Fibroblast of lung (primary cell): ENCODE data around the gene RGS3. TPM values are rescaled to one million over a fixed set of nuclear protein-coding genes. Genes with fewer than 3 reads are reported as not detected.

Experiments used
- DNase-seq, 2 donors: peaks; one replicate each; pipeline versions ENCODE4 v3.0.0 to v3.0.0-alpha.2; 2010; ENCODE audit warnings: low read depth in 2 of 2
- H2AFZ ChIP-seq: 2 replicates; pipeline ENCODE4 v1.5.1; 2012; ENCODE audit warnings: low read length, control low read depth, inconsistent platforms
- H3K27ac ChIP-seq: 2 replicates; pipeline ENCODE4 v1.5.1; 2011; ENCODE audit warnings: low read length, control low read depth; ENCODE audit not compliant: insufficient read depth
- H3K27me3 ChIP-seq: 2 replicates; pipeline ENCODE4 v1.5.1; 2011; ENCODE audit warnings: mild to moderate bottlenecking, low read length; ENCODE audit not compliant: control insufficient read depth, insufficient read depth
- H3K36me3 ChIP-seq: 2 replicates; pipeline ENCODE4 v1.5.1; 2011; ENCODE audit warnings: low read length; ENCODE audit not compliant: control insufficient read depth, insufficient read depth
- H3K4me1 ChIP-seq: 2 replicates; pipeline ENCODE4 v1.5.1; 2011; ENCODE audit warnings: low read length; ENCODE audit not compliant: control insufficient read depth, insufficient read depth; ENCODE audit errors: extremely low read depth
- H3K4me2 ChIP-seq: 2 replicates; pipeline ENCODE4 v1.5.1; 2011; ENCODE audit warnings: low read length, control low read depth; ENCODE audit not compliant: insufficient read depth; ENCODE audit errors: extremely low read depth
- H3K4me3 ChIP-seq, 4 experiments: fragments of 200-600 bp in 1 of 4; sonication (generic) in 1 of 4; replicated peaks in 1 of 4; 2 replicates each; pipeline ENCODE4 v1.5.1; 2011 to 2016; ENCODE audit warnings: low read length in 4 of 4, low read depth in 3 of 4, mild to moderate bottlenecking in 3 of 4, control low read depth in 2 of 4, inconsistent platforms in 1 of 4, mixed read lengths in 1 of 4; ENCODE audit not compliant: insufficient read depth in 1 of 4; ENCODE audit errors: control extremely low read depth in 1 of 4
- H3K79me2 ChIP-seq: 2 replicates; pipeline ENCODE4 v1.5.1; 2012; ENCODE audit warnings: mild to moderate bottlenecking, low read length, inconsistent platforms; ENCODE audit not compliant: control insufficient read depth, insufficient read depth
- H3K9ac ChIP-seq: 2 replicates; pipeline ENCODE4 v1.5.1; 2011; ENCODE audit warnings: mild to moderate bottlenecking, low read length, control low read depth; ENCODE audit not compliant: insufficient read depth
- H3K9me3 ChIP-seq: 2 replicates; pipeline ENCODE4 v1.5.1; 2012; ENCODE audit warnings: low read depth, low read length; ENCODE audit not compliant: control insufficient read depth, insufficient read depth
- H4K20me1 ChIP-seq: 2 replicates; pipeline ENCODE4 v1.5.1; 2011; ENCODE audit warnings: low read length; ENCODE audit not compliant: control insufficient read depth, insufficient read depth; ENCODE audit errors: extremely low read depth
- CTCF ChIP-seq, 2 donors: IDR thresholded peaks in 1 of 2; conservative IDR thresholded peaks in 1 of 2; 1 replicate in 1 of 2; 2 replicates in 1 of 2; pipeline ENCODE4 v1.5.1; 2011 to 2012; ENCODE audit warnings: low read length in 2 of 2, control low read depth in 1 of 2, inconsistent platforms in 1 of 2, low read depth in 1 of 2, mild to moderate bottlenecking in 1 of 2
- EZH2 ChIP-seq: IDR thresholded peaks from 2 replicates; pipeline ENCODE4 v1.5.1; 2012; ENCODE audit warnings: low read length, control low read depth, mild to moderate bottlenecking; ENCODE audit errors: missing control alignments
- polyA plus RNA-seq, 2 donors: library from polyadenylated mRNA; depleted of rRNA in 1 of 2; stranded (reverse) in 1 of 2; unstranded in 1 of 2; fragments of >200 nt; gene quantifications; 2 replicates each; pipeline ENCODE4 v1.2.1, GENCODE V29; 2011 to 2012; ENCODE audit warnings: missing spikeins in 1 of 2
- total RNA-seq: library from RNA; depleted of rRNA; stranded (reverse); fragments of >200 nt; gene quantifications from 2 replicates; pipeline ENCODE4 v1.2.1, GENCODE V29; 2014

The RGS3 gene
- total and polyA plus RNA-seq, 2 donors (not counting 1 experiment from before 2014, with no cell fraction given), result 48.1 to 74.3 TPM

GRCh38 chr9:113474360-113475028 lies 11.0 kb downstream of the RGS3 start:
- no peaks in the 10 kb centered on the region for H3K27me3 ChIP-seq
- no peak overlapping the region for H3K4me3 ChIP-seq
- H3K4me2 ChIP-seq, result no peak overlapping the region
- H3K27ac ChIP-seq, result no peak overlapping the region
- H3K79me2 ChIP-seq, result no peaks in the 10 kb centered on the region
- no peaks in the 10 kb centered on the region for H3K36me3 ChIP-seq
- H3K4me1 ChIP-seq, result no peaks in the 10 kb centered on the region
- DNase-seq, result no peak
- TF ChIP-seq EZH2 (no peak), CTCF (conservative IDR thresholded peaks at IDR 0.05 in 1 of 2, IDR thresholded peaks at IDR 0.05 in 1 of 2; ENCODE audit: low read depth in 1 of 2, low read length in 2 of 2) (no peak)
- H3K9me3 ChIP-seq, result no peaks in the 10 kb centered on the region
- no peak overlapping the region for H3K9ac ChIP-seq
- H2AFZ ChIP-seq, result no peak overlapping the region
- no peaks in the 10 kb centered on the region for H4K20me1 ChIP-seq

GRCh38 chr9:113475031-113475430 lies 11.5 kb downstream of the RGS3 start:
- Histone ChIP-seq H3K27ac (no peak overlapping the region), H3K4me2 (no peak overlapping the region), H3K79me2 (no peaks in the 10 kb centered on the region), H3K4me1 (no peaks in the 10 kb centered on the region), H3K36me3 (no peaks in the 10 kb centered on the region), H3K9me3 (no peaks in the 10 kb centered on the region), H3K27me3 (no peaks in the 10 kb centered on the region), H2AFZ (no peak overlapping the region), H3K9ac (no peak overlapping the region), H3K4me3 (no peak overlapping the region), H4K20me1 (no peaks in the 10 kb centered on the region)
- no peak for TF ChIP-seq EZH2
- TF ChIP-seq CTCF (conservative IDR thresholded peaks at IDR 0.05 in 1 of 2, IDR thresholded peaks at IDR 0.05 in 1 of 2; ENCODE audit: low read depth in 1 of 2, low read length in 2 of 2), result no peak
- DNase-seq, result no peak

GRCh38 chr9:113475992-113476391 lies 12.5 kb downstream of the RGS3 start:
- no peak overlapping the region for H3K4me3 ChIP-seq
- no peak overlapping the region for H2AFZ ChIP-seq
- DNase-seq, result no peak
- no peaks in the 10 kb centered on the region for H3K4me1 ChIP-seq
- H3K4me2 ChIP-seq, result no peak overlapping the region
- TF ChIP-seq EZH2 (no peak), CTCF (conservative IDR thresholded peaks at IDR 0.05 in 1 of 2, IDR thresholded peaks at IDR 0.05 in 1 of 2; ENCODE audit: low read depth in 1 of 2, low read length in 2 of 2) (no peak)
- H3K27ac ChIP-seq, result no peak overlapping the region
- H3K9me3 ChIP-seq, result no peaks in the 10 kb centered on the region
- no peak overlapping the region for H3K9ac ChIP-seq
- H3K27me3 ChIP-seq, result no peaks in the 10 kb centered on the region
- no peaks in the 10 kb centered on the region for H3K79me2 ChIP-seq
- no peaks in the 10 kb centered on the region for H4K20me1 ChIP-seq
- no peaks in the 10 kb centered on the region for H3K36me3 ChIP-seq
